ENCODE results near the gene STARD8.

GRCh38 chrX:68725756-68726365 lies 78.4 kb downstream of the STARD8 start:
- no peak for TF ChIP-seq EZH2 (IDR thresholded peaks at IDR 0.05)
- TF ChIP-seq POLR2AphosphoS5 (IDR thresholded peaks at IDR 0.05; ENCODE audit: borderline replicate concordance, low read depth, low read length) = no peak
